DMS153 (cell line): ENCODE data around the gene ACTL6B.
A peak's percentile ranks its signal among the peaks of the same experiment; 100 is the strongest.

Experiments
- DNase-seq: peaks from one replicate; lab custom pipeline; 2025; lab: John Stamatoyannopoulos, UW

Gene ACTL6B

GRCh38 chr7:100683659-100684533 lies 27.6 kb upstream of the ACTL6B start:
- DNase-seq = no peak

GRCh38 chr7:100682991-100683658 lies 26.9 kb upstream of the ACTL6B start:
- DNase-seq = no peak

DNA sequence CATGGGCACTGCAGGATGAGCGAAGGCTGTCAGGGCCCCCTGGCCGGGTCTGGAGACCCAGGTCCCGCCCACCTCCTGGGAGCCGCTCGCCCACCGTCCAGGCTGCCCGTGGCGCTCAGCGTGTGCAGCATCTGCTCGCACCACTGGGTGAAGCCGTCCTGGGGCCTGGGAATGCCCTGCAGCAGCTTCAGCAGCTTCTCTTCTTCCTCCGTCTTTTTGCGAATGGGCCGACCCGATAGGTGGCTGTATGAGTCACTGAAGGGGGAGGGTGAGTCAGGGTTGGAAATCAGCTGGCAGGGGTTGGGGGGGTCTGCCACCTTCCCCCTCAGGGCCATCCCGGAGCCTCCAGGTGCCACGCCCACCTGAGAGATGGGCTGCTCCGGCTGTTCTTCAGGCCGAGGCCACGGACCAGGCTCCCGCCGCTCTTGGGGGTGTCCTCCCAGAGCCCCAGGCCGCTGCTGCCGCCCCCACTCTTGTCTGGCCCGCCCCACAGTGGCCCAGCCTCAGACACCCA lies 26.0 kb upstream of the ACTL6B start:
- DNase-seq = no peak

- no peak for DNase-seq
Measured at GRCh38 chr7:100681491-100682227, 25.4 kb upstream of the ACTL6B start.

- no peak for DNase-seq
Measured at GRCh38 chr7:100680576-100681271, 24.5 kb upstream of the ACTL6B start.

- no peak for DNase-seq
Measured at GRCh38 chr7:100679927-100680575, 23.8 kb upstream of the ACTL6B start.

- no peak for DNase-seq
Measured at GRCh38 chr7:100679129-100679926, 23.1 kb upstream of the ACTL6B start.

GRCh38 chr7:100678291-100678984 lies 22.2 kb upstream of the ACTL6B start:
- no peak for DNase-seq

DNA sequence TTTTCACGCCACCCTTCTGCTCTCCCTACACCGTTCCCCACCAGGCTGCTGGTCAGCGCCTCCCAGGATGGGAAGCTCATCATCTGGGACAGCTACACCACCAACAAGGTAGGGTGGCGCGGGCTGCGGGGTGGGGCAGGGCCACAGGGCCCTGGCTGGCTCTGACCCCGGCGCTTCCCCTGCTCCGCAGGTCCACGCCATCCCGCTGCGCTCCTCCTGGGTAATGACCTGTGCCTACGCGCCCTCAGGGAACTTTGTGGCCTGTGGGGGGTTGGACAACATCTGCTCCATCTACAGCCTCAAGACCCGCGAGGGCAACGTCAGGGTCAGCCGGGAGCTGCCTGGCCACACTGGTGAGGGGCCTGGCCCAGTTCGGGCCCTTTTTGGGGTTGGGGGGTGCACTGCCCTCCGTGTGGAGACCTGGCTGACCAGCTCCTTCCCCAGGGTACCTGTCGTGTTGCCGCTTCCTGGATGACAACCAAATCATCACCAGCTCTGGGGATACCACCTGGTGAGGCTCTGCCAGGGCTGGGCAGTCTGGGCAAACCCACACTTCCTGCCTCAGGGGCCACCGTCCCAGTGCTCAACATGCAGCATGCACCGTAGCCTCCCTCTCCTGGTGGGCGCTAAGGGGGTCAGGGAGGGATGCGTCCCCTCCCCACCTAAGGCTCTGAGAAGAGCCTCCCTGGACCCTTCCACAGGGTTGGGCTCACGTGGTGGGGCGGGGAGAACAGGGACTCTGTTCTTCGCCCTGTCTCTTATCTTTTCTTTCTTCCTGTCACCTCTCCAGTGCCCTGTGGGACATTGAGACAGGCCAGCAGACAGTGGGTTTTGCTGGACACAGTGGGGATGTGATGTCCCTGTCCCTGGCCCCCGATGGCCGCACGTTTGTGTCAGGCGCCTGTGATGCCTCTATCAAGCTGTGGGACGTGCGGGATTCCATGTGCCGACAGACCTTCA lies 21.3 kb upstream of the ACTL6B start:
- DNase-seq = no peak

- DNase-seq = no peak
Measured at GRCh38 chr7:100676501-100677306, 20.5 kb upstream of the ACTL6B start.

DNA sequence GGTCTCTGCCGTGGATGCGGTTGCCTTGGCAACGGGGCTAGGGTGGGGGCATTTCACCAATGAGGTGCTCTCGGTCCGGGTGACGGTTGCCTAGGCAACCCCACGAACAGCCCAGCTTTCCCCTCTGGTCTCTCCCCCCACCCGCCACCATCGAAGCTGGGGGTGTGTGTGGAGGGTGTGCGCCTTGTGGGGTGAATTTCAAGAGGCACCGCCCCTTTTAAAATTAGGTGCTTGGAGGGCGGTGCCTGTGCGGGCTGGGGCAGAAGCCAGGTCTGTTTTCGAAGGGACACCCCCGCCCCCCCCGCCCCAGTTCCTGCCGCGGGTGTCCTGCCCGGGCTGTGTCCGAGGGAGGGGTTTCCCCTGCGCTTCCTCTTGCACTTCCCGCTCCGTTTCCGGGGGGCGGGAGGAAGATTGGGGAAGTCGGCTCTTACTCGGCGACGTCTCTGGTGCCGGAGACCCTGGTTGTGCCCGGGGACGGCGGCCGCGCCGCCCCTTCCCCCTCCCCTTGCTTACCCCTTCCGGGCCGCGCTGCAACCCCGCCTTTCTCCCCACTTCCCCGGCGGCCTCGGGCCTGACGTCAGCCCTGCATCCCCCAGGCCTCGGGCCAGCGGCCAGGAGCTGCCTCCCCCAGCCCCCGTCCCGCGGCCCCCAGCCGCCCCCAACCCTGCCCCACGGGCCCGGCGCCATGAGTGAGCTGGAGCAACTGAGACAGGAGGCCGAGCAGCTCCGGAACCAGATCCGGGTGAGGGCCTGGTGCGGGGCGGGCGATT lies 19.5 kb upstream of the ACTL6B start:
- DNase-seq = peak; percentile 22

DNA sequence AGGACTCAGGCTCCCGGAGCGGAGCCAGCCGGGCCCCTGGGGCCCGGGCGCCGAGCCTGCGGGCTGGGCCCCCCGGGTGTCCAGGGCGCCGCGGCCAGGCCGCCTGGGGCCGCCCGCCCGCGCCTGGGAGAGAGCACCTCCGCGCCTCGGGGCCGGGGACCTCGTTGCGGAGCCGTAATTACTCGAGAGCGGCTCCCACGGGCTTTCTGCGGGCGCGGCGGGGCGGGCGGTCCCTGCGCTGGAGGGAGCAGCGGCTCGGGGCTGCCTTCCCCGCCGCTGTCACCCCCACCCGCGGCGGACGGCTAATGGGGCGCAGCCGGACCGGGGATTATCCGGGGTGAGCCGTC lies 18.8 kb upstream of the ACTL6B start:
- no peak for DNase-seq

GRCh38 chr7:100674411-100675104 lies 18.3 kb upstream of the ACTL6B start:
- DNase-seq = no peak

- no peak for DNase-seq
Measured at GRCh38 chr7:100673942-100674410, 17.7 kb upstream of the ACTL6B start.

DNA sequence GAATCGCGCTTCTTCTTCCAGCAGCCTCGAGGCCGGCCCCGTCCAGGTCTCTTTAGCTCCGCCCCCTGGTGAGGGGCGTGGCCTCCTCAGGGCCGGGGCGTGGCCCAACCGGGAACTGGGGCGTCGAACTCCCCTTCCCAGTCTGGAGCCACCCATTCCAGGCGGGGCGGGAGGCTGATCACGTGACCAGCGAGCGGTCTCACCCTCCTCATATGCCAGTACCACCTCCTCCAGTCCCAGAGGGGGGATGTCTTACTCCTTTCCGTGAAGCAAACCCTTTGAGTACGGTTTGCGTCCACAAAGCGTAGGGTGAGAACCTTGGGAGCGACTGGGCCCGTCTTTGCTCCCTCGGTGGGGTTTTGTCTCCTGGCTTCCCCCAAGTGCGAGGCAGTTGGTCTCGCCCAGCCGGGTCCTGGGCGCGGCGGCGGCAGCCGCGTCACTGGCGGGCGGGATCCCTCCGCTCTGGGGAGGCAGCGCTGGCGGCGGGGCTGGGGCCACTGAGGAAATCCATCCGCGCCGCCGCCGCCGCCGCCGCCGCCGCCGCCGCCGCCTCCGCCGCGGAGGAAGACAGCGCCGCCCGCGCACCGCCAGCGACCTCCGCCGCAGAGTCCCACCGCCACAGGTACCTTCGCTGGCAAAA lies 17.2 kb upstream of the ACTL6B start, which contains the start of gene GNB2:
Gene GNB2 (plus strand): TSS at position 439 of the 640 bp plus-strand sequence. CDS start 2,526 bp downstream, outside the sequence.
- DNase-seq = peak; percentile 96
